SU-DHL-6 (cell line): Measurements from ENCODE around the gene CREB1.

Experiments used
- H2AFZ ChIP-seq: fragments of 200-600 bp; sonication (generic); 2 replicates; pipeline ENCODE4 v1.6.1; 2014; ENCODE audit warnings: low read depth, mild to moderate bottlenecking, moderate library complexity, mixed read lengths, antibody characterized with exemption, low read length; ENCODE audit not compliant: severe bottlenecking
- H3F3A ChIP-seq: fragments of 200-600 bp; shearing (Covaris generic); 2 replicates; pipeline ENCODE4 v1.6.0; 2016; ENCODE audit warnings: antibody characterized with exemption, mild to moderate bottlenecking; ENCODE audit not compliant: insufficient read depth
- H3K27ac ChIP-seq: fragments of 200-600 bp; sonication (generic); 2 replicates; pipeline ENCODE4 v1.5.1; 2016; ENCODE audit warnings: low read depth, mild to moderate bottlenecking, low read length, moderate library complexity, mixed read lengths
- H3K27me3 ChIP-seq: fragments of 200-600 bp; sonication (generic), shearing (Covaris generic); 2 replicates; pipeline ENCODE4 v1.6.0; 2014; ENCODE audit warnings: mild to moderate bottlenecking, low read length
- H3K36me3 ChIP-seq: fragments of 200-600 bp; sonication (generic); 2 replicates; pipeline ENCODE4 v1.6.1; 2014; ENCODE audit warnings: mild to moderate bottlenecking, low read length, mixed read lengths
- H3K4me2 ChIP-seq: fragments of 300-600, 200-600 bp; shearing (Covaris generic), sonication (generic); 2 replicates; pipeline ENCODE4 v1.6.0; 2014; ENCODE audit warnings: low read length, low read depth, mild to moderate bottlenecking; ENCODE audit not compliant: poor library complexity, severe bottlenecking
- H3K4me3 ChIP-seq: fragments of 200-600 bp; sonication (generic); 2 replicates; pipeline ENCODE4 v1.5.1; 2014; ENCODE audit warnings: antibody characterized with exemption, low read length, mild to moderate bottlenecking, mixed read lengths; ENCODE audit not compliant: insufficient read depth, poor library complexity, severe bottlenecking
- H3K79me2 ChIP-seq: fragments of 200-600 bp; sonication (generic); 2 replicates; pipeline ENCODE4 v1.6.1; 2014; ENCODE audit warnings: mild to moderate bottlenecking, low read length, moderate library complexity; ENCODE audit not compliant: insufficient read depth
- H3K9ac ChIP-seq: fragments of 200-600 bp; sonication (generic); 2 replicates; pipeline ENCODE4 v1.7.0; 2014; ENCODE audit warnings: mild to moderate bottlenecking, low read length
- H3K9me2 ChIP-seq: fragments of 200-600 bp; sonication (generic); replicated peaks from 2 replicates; pipeline ENCODE4 v1.6.1; 2014; ENCODE audit warnings: low read length; ENCODE audit not compliant: insufficient read depth
- H3K9me3 ChIP-seq: fragments of 200-600 bp; sonication (generic); 2 replicates; pipeline ENCODE4 v1.6.1; 2014; ENCODE audit warnings: low read length, mixed read lengths; ENCODE audit not compliant: insufficient read depth
- H4K20me1 ChIP-seq: fragments of 200-600 bp; sonication (generic); 2 replicates; pipeline ENCODE4 v1.6.1; 2014; ENCODE audit warnings: low read depth, mild to moderate bottlenecking, antibody characterized with exemption, low read length, moderate library complexity, mixed read lengths
- EZH2phosphoT487 ChIP-seq: fragments of 200-600 bp; sonication (generic), shearing (Covaris generic); conservative IDR thresholded peaks from 2 replicates; pipeline ENCODE4 v1.6.1; 2018; ENCODE audit warnings: mild to moderate bottlenecking, antibody characterized with exemption, low read length, moderate library complexity, mixed read lengths
- TF ChIP-seq, protein P1 (sequence below): fragments of 200-600 bp; sonication (generic); IDR thresholded peaks from one replicate; pipeline ENCODE4 v1.5.1; 2017; ENCODE audit warnings: antibody characterized with exemption, mild to moderate bottlenecking, low read length, moderate library complexity; ENCODE audit not compliant: insufficient read depth, poor library complexity, severe bottlenecking

Gene CREB1

GRCh38 chr2:207502577-207503198, 27.1 kb upstream of the CREB1 start:
- no peaks in the 10 kb centered on the region for H4K20me1 ChIP-seq
- no peak overlapping the region for H3K4me2 ChIP-seq
- no peaks in the 10 kb centered on the region for H3K27me3 ChIP-seq
- H2AFZ ChIP-seq: no peak overlapping the region
- H3K36me3 ChIP-seq: no peaks in the 10 kb centered on the region
- H3K9ac ChIP-seq: no peak overlapping the region
- no peaks in the 10 kb centered on the region for H3F3A ChIP-seq
- no peak for TF ChIP-seq EZH2phosphoT487
- TF ChIP-seq, protein P1, sequence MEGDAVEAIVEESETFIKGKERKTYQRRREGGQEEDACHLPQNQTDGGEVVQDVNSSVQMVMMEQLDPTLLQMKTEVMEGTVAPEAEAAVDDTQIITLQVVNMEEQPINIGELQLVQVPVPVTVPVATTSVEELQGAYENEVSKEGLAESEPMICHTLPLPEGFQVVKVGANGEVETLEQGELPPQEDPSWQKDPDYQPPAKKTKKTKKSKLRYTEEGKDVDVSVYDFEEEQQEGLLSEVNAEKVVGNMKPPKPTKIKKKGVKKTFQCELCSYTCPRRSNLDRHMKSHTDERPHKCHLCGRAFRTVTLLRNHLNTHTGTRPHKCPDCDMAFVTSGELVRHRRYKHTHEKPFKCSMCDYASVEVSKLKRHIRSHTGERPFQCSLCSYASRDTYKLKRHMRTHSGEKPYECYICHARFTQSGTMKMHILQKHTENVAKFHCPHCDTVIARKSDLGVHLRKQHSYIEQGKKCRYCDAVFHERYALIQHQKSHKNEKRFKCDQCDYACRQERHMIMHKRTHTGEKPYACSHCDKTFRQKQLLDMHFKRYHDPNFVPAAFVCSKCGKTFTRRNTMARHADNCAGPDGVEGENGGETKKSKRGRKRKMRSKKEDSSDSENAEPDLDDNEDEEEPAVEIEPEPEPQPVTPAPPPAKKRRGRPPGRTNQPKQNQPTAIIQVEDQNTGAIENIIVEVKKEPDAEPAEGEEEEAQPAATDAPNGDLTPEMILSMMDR: no peak
- no peak overlapping the region for H3K27ac ChIP-seq
- H3K79me2 ChIP-seq: no peaks in the 10 kb centered on the region
- H3K9me2 ChIP-seq: no peaks in the 10 kb centered on the region
- no peaks in the 10 kb centered on the region for H3K9me3 ChIP-seq
- no peak overlapping the region for H3K4me3 ChIP-seq

DNA sequence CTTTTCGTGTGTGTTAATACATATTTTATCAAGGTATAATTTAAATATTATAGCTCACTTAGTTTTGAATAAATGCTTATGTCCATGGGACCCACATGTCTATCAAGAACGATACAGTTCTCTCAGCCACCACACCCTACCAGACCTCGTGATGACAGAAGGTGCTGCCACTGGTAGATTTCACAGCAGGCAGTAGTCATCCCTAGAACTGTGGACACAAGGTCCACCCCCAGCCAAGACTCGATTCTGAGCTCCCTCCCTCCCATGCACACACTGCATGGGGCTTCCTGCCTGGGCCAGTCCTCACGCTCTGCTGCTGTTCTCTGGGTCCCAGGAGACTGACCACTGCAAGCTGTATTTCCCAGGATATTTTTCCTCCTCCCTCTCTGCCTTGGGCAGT, 26.5 kb upstream of the CREB1 start:
- Histone ChIP-seq H3K4me2 (no peak overlapping the region), H2AFZ (no peak overlapping the region), H3K9ac (no peak overlapping the region)

DNA sequence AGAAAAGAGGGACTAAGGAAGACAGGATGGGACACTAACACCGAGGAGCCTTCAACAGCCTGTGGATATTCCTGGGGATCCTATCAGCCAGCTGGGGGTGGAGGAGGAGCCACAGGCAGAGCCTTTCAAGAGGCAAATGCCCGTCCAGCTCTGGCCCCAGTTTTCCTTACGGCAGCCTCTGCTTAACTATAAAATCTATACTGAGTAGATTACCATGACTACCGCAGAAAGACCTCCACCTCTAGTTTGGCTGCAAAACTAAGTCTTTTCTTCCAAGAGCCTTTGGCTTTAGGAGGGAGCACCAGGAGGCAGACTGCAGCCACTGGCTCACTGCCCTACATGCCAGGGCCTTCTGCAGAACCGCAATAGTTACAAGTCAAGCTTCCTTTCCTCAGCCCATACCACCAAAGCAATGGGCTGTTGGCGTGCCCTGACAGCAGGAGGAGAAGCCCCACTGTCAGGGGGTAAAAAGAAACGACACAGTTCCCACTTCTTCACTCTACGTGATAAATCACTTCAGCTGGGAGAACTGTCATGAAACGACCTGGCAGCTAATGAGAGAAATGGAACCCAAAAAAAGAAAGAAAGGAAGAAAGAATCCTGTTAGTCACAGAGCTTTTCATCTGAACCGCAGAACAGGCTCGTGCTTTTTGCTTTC, 25.1 kb upstream of the CREB1 start:
- H3K27ac ChIP-seq: no peak overlapping the region
- H3K9ac ChIP-seq: no peak overlapping the region
- H3K79me2 ChIP-seq: no peaks in the 10 kb centered on the region
- no peaks in the 10 kb centered on the region for H3F3A ChIP-seq
- H3K27me3 ChIP-seq: no peaks in the 10 kb centered on the region
- H3K9me3 ChIP-seq: no peaks in the 10 kb centered on the region
- no peak for TF ChIP-seq EZH2phosphoT487
- TF ChIP-seq, protein P1: no peak
- H3K36me3 ChIP-seq: no peaks in the 10 kb centered on the region
- no peak overlapping the region for H3K4me2 ChIP-seq
- no peak overlapping the region for H3K4me3 ChIP-seq
- no peaks in the 10 kb centered on the region for H3K9me2 ChIP-seq
- no peak overlapping the region for H2AFZ ChIP-seq
- H4K20me1 ChIP-seq: no peaks in the 10 kb centered on the region

More for the DNA sequence above, 26.5 kb upstream of the CREB1 start:
- Histone ChIP-seq H3K27ac (no peak overlapping the region), H3K36me3 (no peaks in the 10 kb centered on the region), H3K79me2 (no peaks in the 10 kb centered on the region), H4K20me1 (no peaks in the 10 kb centered on the region), H3K27me3 (no peaks in the 10 kb centered on the region), H3F3A (no peaks in the 10 kb centered on the region), H3K4me3 (no peak overlapping the region), H3K9me2 (no peaks in the 10 kb centered on the region), H3K9me3 (no peaks in the 10 kb centered on the region)
- no peak for TF ChIP-seq EZH2phosphoT487
- TF ChIP-seq, protein P1: no peak
